Uterus (tissue), 2 donors: ENCODE data around the gene TMEM131.

Experiments used
- POLR2A ChIP-seq, 2 donors: fragments of 450-650 bp; IDR thresholded peaks; one replicate each; pipeline ENCODE4 v1.6.1; 2016; ENCODE audit warnings: antibody characterized with exemption in 2 of 2, mild to moderate bottlenecking in 1 of 2, moderate library complexity in 1 of 2
- TF ChIP-seq, protein P1 (sequence below), 4 experiments: fragments of 200-600 bp in 2 of 4; fragments of 450-650 bp in 2 of 4; sonication (generic) in 2 of 4; IDR thresholded peaks; one replicate each; pipeline ENCODE4 v1.5.1; 2016 to 2019; ENCODE audit warnings: antibody characterized with exemption in 4 of 4, mild to moderate bottlenecking in 2 of 4, moderate library complexity in 1 of 4

DNA sequence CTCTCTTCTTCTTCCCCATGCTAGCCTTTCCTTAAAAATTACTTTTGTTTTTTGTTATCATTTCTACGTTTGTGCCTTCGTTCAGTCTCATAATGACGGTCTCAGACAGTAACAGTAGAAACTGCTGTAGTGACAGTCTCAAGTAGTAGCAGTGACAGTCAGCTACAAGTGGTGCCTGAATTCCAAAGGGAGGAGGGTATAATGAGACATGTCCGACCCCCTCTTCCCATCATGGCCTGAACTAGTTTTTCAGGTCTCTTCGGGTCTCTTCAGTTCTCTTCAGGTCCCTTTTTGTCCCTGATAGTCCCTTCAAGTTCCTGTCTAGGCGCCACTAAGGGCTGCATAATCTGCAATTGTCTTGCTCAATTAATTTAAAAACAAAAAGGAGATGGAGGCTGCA lies 12.6 kb downstream of the TMEM131 start:
- TF ChIP-seq, protein P1, sequence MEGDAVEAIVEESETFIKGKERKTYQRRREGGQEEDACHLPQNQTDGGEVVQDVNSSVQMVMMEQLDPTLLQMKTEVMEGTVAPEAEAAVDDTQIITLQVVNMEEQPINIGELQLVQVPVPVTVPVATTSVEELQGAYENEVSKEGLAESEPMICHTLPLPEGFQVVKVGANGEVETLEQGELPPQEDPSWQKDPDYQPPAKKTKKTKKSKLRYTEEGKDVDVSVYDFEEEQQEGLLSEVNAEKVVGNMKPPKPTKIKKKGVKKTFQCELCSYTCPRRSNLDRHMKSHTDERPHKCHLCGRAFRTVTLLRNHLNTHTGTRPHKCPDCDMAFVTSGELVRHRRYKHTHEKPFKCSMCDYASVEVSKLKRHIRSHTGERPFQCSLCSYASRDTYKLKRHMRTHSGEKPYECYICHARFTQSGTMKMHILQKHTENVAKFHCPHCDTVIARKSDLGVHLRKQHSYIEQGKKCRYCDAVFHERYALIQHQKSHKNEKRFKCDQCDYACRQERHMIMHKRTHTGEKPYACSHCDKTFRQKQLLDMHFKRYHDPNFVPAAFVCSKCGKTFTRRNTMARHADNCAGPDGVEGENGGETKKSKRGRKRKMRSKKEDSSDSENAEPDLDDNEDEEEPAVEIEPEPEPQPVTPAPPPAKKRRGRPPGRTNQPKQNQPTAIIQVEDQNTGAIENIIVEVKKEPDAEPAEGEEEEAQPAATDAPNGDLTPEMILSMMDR (IDR thresholded peaks at IDR 0.05): no peak
- TF ChIP-seq POLR2A (IDR thresholded peaks at IDR 0.05): no peak
